Endothelial cell (in vitro differentiated cells): Measurements from ENCODE around the gene MIGA1. TPM values are rescaled to one million over a fixed set of nuclear protein-coding genes. Genes with fewer than 3 reads are reported as not detected.
"Not testable (repeated sequence)": the region's sequence is repeated elsewhere in the genome, so short reads cannot be mapped to it uniquely, and the experiment has no call there.

Source experiments
- DNase-seq: peaks from one replicate; pipeline ENCODE4 v3.0.0; 2021; ENCODE audit warnings: low spot score
- H3K27ac Mint-ChIP-seq: one replicate; pipeline ENCODE4 v1.8.0; 2021; ENCODE audit warnings: mixed read lengths, inconsistent platforms; ENCODE audit not compliant: unreplicated experiment
- H3K27me3 Mint-ChIP-seq: one replicate; pipeline ENCODE4 v1.8.0; 2021; ENCODE audit warnings: mild to moderate bottlenecking, moderate library complexity, mixed read lengths, inconsistent platforms; ENCODE audit not compliant: unreplicated experiment
- H3K36me3 Mint-ChIP-seq: one replicate; pipeline ENCODE4 v1.8.0; 2021; ENCODE audit warnings: mild to moderate bottlenecking, low read depth, mixed read lengths, inconsistent platforms; ENCODE audit not compliant: unreplicated experiment
- H3K4me1 Mint-ChIP-seq: one replicate; pipeline ENCODE4 v1.8.0; 2021; ENCODE audit warnings: mild to moderate bottlenecking, mixed read lengths, inconsistent platforms; ENCODE audit not compliant: unreplicated experiment
- H3K4me3 Mint-ChIP-seq: one replicate; pipeline ENCODE4 v1.8.0; 2021; ENCODE audit warnings: mild to moderate bottlenecking, mixed read lengths, inconsistent platforms; ENCODE audit not compliant: unreplicated experiment
- H3K9me3 Mint-ChIP-seq: one replicate; pipeline ENCODE4 v1.8.0; 2021; ENCODE audit warnings: mixed read lengths, inconsistent platforms; ENCODE audit not compliant: unreplicated experiment
- total RNA-seq: library from RNA; stranded (reverse); fragmentation: NEBNext Ultra II Directional; extraction: Animal tissue kit (Norgen Biotek cat#: 25700); gene quantifications from one replicate; pipeline ENCODE4 v1.2.1, GENCODE V29; 2021; ENCODE audit not compliant: unreplicated experiment
- TF ChIP-seq, protein P1 (sequence below): fragments of 200-600 bp; sonication (generic); IDR thresholded peaks from one replicate; pipeline ENCODE4 v1.5.0; 2021; ENCODE audit warnings: antibody characterized with exemption; ENCODE audit not compliant: unreplicated experiment

The MIGA1 gene
- total RNA-seq, 1 donor from 2014 or later: 12.3 TPM

DNA sequence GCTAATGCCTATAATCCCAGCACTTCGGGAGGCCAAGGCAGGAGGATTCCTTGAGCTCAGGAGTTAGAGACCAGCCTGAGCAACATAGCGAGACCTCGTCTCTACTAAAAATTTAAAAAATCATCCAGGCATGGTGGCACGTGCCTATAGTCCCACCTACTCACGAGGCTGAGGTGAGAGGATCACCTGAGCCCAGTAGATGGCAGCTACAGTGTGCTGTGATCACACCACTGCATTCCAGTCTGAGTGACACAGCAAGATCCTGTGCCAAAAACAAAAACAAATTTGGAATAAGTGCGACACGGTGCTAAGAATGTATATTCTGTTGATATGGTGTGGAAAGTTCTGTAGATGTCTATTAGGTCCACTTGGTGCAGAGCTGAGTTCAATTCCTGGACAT is 34.9 kb upstream of the MIGA1 start:
- Mint-ChIP-seq H3K4me3 (no peak overlapping the region), H3K4me1 (peaks cover 4% of the 10 kb centered on the region), H3K9me3 (no peaks in the 10 kb centered on the region), H3K36me3 (no peaks in the 10 kb centered on the region), H3K27me3 (peaks cover 2% of the 10 kb centered on the region), H3K27ac (no peak overlapping the region)
- TF ChIP-seq, protein P1, sequence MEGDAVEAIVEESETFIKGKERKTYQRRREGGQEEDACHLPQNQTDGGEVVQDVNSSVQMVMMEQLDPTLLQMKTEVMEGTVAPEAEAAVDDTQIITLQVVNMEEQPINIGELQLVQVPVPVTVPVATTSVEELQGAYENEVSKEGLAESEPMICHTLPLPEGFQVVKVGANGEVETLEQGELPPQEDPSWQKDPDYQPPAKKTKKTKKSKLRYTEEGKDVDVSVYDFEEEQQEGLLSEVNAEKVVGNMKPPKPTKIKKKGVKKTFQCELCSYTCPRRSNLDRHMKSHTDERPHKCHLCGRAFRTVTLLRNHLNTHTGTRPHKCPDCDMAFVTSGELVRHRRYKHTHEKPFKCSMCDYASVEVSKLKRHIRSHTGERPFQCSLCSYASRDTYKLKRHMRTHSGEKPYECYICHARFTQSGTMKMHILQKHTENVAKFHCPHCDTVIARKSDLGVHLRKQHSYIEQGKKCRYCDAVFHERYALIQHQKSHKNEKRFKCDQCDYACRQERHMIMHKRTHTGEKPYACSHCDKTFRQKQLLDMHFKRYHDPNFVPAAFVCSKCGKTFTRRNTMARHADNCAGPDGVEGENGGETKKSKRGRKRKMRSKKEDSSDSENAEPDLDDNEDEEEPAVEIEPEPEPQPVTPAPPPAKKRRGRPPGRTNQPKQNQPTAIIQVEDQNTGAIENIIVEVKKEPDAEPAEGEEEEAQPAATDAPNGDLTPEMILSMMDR: no peak
- DNase-seq: no peak

DNA sequence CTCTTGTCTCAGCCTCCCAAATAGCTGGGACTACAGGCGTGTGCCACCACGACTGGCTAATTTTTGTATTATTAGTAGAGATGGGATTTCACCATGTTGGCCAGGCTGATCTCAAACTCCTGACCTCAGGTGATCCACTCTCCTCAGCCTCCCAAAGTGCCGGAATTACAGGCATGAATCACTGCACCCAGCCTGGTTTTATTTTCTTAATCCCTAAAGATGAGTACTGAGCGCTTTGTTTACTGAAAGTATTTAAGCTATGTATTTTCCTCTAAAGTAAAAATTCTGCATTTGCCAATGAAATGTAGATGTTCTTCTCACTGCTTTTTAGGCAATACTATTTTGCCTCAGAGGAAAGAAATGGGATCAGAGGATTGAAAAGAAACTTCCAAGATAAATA is 30.0 kb upstream of the MIGA1 start:
- H3K27ac Mint-ChIP-seq, H3K9me3 Mint-ChIP-seq, H3K27me3 Mint-ChIP-seq, DNase-seq, H3K36me3 Mint-ChIP-seq, H3K4me1 Mint-ChIP-seq, H3K4me3 Mint-ChIP-seq: not testable (repeated sequence)

DNA sequence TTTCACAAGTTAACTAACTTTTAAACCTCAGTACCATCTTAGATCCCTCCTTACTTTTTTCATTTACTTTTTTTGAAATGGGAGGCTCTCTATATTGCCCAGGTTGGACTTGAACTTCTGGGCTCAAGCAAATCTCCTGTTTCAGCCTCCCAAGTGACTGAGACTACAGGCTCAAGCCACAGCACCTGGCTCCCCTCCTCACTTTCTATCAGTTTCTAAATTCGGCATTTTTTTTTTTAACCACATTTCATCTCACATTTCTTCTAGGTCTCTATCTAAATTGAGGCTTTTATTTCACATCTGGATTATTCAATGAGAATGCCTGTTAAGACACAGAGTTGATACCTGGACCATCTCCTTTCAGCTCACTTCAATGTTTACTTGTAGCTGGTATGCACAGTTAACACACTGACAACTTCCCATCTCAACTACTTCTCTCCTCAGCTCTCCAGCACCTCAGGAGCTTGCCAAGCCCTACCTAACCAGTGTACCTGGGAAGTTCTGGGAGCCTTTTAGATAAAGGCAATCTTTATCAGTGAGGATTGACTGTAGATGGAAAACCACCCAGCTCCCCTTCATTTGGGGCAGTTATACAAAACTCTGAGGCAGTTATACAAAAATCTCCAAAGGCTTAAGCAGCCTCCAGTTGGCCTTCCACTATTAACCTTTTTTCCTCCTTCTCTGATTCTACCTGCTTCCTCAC is 23.2 kb upstream of the MIGA1 start:
- Mint-ChIP-seq H3K36me3 (peaks cover 4% of the 10 kb centered on the region), H3K4me3 (no peak overlapping the region), H3K27me3 (peaks cover 4% of the 10 kb centered on the region), H3K27ac (peak overlapping the region; percentile 7), H3K9me3 (no peaks in the 10 kb centered on the region), H3K4me1 (peaks cover 22% of the 10 kb centered on the region)
- no peak for DNase-seq
- TF ChIP-seq, protein P1: no peak

DNA sequence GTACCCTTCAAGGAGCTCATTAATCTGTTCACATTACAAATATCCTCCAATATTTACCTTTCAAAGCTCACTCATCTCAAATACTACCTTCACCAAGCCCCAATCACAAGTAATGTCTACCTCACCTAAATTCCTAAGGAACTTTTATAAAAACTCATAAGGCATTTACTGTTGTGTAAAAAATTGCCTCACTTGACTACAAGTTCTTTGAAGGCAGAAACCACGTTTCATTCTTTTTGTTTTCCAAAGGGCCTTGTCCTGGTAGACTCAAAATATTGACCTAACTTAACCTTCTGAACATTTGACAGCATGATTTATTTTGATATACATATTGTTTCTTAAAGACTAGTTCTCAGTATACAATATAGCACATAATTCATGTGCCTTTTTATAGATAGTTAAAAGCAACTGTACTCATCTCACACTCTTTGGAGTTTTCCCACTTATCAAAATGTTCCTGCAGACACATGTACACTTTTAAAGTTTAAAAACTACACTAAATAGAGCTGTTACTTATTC is 22.3 kb upstream of the MIGA1 start:
- peaks cover 4% of the 10 kb centered on the region for H3K36me3 Mint-ChIP-seq
- peaks cover 4% of the 10 kb centered on the region for H3K27me3 Mint-ChIP-seq
- TF ChIP-seq, protein P1: no peak
- peaks cover 22% of the 10 kb centered on the region for H3K4me1 Mint-ChIP-seq
- H3K27ac Mint-ChIP-seq: no peak overlapping the region
- no peaks in the 10 kb centered on the region for H3K9me3 Mint-ChIP-seq
- no peak for DNase-seq
- no peak overlapping the region for H3K4me3 Mint-ChIP-seq

DNA sequence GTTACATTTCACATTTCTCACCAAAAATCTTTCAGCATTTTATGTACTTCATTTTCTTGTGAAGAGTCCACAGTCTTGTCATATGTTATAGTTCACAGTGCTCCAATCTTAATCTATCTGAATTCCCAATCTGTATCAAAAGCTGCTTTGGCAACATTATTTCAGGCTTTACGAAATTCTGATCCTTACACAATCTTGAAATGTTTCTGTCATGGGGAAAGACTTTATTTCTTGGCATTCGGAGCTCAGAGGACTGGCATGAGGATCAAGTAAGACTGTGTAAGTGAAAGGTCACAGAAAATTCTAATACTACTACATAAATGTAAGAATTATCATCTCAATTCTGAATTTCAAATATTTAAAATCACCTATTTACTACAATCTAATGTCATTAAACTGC is 21.8 kb upstream of the MIGA1 start:
- TF ChIP-seq, protein P1: no peak
- no peaks in the 10 kb centered on the region for H3K9me3 Mint-ChIP-seq
- peaks cover 22% of the 10 kb centered on the region for H3K4me1 Mint-ChIP-seq
- no peak overlapping the region for H3K27ac Mint-ChIP-seq
- H3K36me3 Mint-ChIP-seq: peaks cover 4% of the 10 kb centered on the region
- no peak overlapping the region for H3K4me3 Mint-ChIP-seq
- DNase-seq: no peak
- H3K27me3 Mint-ChIP-seq: peaks cover 4% of the 10 kb centered on the region
